GM12878 (cell line): ENCODE results near the gene PCSK5.

Source experiments
- BHLHE40 ChIP-seq, 2 experiments: fragments of 450-650 bp in 1 of 2; IDR thresholded peaks; 2 replicates each; pipeline ENCODE4 v1.6.1; 2011 to 2017; ENCODE audit warnings: low read depth in 2 of 2, borderline replicate concordance in 1 of 2, improper control_type of control experiment in 1 of 2, low read length in 1 of 2, mild to moderate bottlenecking in 1 of 2
- EZH2 ChIP-seq: IDR thresholded peaks from 2 replicates; pipeline ENCODE4 v1.6.1; 2012; ENCODE audit warnings: low read depth, mild to moderate bottlenecking, control low read depth, inconsistent platforms, low read length, borderline replicate concordance; ENCODE audit not compliant: control insufficient read depth
- RAD21 ChIP-seq: IDR thresholded peaks from 2 replicates; pipeline ENCODE4 v1.6.1; 2011; ENCODE audit warnings: mild to moderate bottlenecking, low read depth, low read length, moderate library complexity; ENCODE audit not compliant: insufficient read depth
- SIN3A ChIP-seq: IDR thresholded peaks from 2 replicates; pipeline ENCODE4 v1.6.1; 2012; ENCODE audit warnings: low read depth, low read length, improper control_type of control experiment
- ZBED1 ChIP-seq: IDR thresholded peaks from 2 replicates; pipeline ENCODE4 v1.6.1; 2016; ENCODE audit warnings: borderline replicate concordance
- TF ChIP-seq, protein P1 (sequence below): IDR thresholded peaks from 2 replicates; pipeline ENCODE4 v1.6.1; 2011; ENCODE audit warnings: low read depth, low read length, improper control_type of control experiment, borderline replicate concordance
- TF ChIP-seq, protein P2 (sequence below): fragments of 450-650 bp; IDR thresholded peaks from 2 replicates; pipeline ENCODE4 v1.6.1; 2017; ENCODE audit warnings: mild to moderate bottlenecking, moderate library complexity
- TF ChIP-seq, protein P3 (sequence below): IDR thresholded peaks from 2 replicates; pipeline ENCODE4 v1.6.1; 2012; ENCODE audit warnings: mild to moderate bottlenecking, low read depth, low read length
- TF ChIP-seq, protein P4 (sequence below): IDR thresholded peaks from 2 replicates; pipeline ENCODE4 v1.6.1; 2012; ENCODE audit warnings: low read depth, low read length, improper control_type of control experiment
- TF ChIP-seq, protein P5 (sequence below): fragments of 450-650 bp; IDR thresholded peaks from 2 replicates; pipeline ENCODE4 v1.6.1; 2016; ENCODE audit warnings: mild to moderate bottlenecking
- TF ChIP-seq, protein P6 (sequence below): fragments of 450-650 bp; IDR thresholded peaks from 2 replicates; pipeline ENCODE4 v1.6.1; 2016; ENCODE audit warnings: mild to moderate bottlenecking, moderate library complexity, borderline replicate concordance

DNA sequence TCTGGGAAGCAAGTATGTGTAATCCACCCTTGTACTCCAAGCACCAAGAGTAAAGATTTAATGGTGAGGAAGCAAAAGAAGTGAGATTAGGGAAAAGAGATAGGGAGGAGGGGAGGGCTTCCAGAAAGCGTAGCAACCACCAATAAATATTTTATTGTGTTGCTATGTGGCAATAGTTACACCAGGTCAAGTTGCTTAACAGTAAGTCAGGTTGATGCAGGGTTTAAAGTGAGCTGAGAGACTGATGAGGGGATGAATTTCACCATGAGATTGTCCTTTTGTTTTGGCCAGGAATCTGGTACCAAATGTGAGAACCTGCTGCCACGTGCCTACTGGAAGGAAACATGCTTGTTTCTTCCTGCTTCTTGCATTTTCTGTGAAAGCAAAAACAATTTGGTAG lies 62.7 kb downstream of the PCSK5 start:
- TF ChIP-seq, protein P1, sequence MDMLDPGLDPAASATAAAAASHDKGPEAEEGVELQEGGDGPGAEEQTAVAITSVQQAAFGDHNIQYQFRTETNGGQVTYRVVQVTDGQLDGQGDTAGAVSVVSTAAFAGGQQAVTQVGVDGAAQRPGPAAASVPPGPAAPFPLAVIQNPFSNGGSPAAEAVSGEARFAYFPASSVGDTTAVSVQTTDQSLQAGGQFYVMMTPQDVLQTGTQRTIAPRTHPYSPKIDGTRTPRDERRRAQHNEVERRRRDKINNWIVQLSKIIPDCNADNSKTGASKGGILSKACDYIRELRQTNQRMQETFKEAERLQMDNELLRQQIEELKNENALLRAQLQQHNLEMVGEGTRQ = no peak
- TF ChIP-seq ZBED1 (no peak), SIN3A (no peak), RAD21 (no peak), EZH2 (no peak), BHLHE40 (IDR thresholded peaks at IDR 0.05; ENCODE audit: borderline replicate concordance in 1 of 2, low read depth in 2 of 2, low read length in 1 of 2) (no peak)
- TF ChIP-seq, protein P2, sequence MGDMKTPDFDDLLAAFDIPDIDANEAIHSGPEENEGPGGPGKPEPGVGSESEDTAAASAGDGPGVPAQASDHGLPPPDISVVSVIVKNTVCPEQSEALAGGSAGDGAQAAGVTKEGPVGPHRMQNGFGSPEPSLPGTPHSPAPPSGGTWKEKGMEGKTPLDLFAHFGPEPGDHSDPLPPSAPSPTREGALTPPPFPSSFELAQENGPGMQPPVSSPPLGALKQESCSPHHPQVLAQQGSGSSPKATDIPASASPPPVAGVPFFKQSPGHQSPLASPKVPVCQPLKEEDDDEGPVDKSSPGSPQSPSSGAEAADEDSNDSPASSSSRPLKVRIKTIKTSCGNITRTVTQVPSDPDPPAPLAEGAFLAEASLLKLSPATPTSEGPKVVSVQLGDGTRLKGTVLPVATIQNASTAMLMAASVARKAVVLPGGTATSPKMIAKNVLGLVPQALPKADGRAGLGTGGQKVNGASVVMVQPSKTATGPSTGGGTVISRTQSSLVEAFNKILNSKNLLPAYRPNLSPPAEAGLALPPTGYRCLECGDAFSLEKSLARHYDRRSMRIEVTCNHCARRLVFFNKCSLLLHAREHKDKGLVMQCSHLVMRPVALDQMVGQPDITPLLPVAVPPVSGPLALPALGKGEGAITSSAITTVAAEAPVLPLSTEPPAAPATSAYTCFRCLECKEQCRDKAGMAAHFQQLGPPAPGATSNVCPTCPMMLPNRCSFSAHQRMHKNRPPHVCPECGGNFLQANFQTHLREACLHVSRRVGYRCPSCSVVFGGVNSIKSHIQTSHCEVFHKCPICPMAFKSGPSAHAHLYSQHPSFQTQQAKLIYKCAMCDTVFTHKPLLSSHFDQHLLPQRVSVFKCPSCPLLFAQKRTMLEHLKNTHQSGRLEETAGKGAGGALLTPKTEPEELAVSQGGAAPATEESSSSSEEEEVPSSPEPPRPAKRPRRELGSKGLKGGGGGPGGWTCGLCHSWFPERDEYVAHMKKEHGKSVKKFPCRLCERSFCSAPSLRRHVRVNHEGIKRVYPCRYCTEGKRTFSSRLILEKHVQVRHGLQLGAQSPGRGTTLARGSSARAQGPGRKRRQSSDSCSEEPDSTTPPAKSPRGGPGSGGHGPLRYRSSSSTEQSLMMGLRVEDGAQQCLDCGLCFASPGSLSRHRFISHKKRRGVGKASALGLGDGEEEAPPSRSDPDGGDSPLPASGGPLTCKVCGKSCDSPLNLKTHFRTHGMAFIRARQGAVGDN = no peak
- TF ChIP-seq, protein P3, sequence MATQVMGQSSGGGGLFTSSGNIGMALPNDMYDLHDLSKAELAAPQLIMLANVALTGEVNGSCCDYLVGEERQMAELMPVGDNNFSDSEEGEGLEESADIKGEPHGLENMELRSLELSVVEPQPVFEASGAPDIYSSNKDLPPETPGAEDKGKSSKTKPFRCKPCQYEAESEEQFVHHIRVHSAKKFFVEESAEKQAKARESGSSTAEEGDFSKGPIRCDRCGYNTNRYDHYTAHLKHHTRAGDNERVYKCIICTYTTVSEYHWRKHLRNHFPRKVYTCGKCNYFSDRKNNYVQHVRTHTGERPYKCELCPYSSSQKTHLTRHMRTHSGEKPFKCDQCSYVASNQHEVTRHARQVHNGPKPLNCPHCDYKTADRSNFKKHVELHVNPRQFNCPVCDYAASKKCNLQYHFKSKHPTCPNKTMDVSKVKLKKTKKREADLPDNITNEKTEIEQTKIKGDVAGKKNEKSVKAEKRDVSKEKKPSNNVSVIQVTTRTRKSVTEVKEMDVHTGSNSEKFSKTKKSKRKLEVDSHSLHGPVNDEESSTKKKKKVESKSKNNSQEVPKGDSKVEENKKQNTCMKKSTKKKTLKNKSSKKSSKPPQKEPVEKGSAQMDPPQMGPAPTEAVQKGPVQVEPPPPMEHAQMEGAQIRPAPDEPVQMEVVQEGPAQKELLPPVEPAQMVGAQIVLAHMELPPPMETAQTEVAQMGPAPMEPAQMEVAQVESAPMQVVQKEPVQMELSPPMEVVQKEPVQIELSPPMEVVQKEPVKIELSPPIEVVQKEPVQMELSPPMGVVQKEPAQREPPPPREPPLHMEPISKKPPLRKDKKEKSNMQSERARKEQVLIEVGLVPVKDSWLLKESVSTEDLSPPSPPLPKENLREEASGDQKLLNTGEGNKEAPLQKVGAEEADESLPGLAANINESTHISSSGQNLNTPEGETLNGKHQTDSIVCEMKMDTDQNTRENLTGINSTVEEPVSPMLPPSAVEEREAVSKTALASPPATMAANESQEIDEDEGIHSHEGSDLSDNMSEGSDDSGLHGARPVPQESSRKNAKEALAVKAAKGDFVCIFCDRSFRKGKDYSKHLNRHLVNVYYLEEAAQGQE = no peak
- TF ChIP-seq, protein P4, sequence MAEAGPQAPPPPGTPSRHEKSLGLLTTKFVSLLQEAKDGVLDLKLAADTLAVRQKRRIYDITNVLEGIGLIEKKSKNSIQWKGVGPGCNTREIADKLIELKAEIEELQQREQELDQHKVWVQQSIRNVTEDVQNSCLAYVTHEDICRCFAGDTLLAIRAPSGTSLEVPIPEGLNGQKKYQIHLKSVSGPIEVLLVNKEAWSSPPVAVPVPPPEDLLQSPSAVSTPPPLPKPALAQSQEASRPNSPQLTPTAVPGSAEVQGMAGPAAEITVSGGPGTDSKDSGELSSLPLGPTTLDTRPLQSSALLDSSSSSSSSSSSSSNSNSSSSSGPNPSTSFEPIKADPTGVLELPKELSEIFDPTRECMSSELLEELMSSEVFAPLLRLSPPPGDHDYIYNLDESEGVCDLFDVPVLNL = no peak
- TF ChIP-seq, protein P5, sequence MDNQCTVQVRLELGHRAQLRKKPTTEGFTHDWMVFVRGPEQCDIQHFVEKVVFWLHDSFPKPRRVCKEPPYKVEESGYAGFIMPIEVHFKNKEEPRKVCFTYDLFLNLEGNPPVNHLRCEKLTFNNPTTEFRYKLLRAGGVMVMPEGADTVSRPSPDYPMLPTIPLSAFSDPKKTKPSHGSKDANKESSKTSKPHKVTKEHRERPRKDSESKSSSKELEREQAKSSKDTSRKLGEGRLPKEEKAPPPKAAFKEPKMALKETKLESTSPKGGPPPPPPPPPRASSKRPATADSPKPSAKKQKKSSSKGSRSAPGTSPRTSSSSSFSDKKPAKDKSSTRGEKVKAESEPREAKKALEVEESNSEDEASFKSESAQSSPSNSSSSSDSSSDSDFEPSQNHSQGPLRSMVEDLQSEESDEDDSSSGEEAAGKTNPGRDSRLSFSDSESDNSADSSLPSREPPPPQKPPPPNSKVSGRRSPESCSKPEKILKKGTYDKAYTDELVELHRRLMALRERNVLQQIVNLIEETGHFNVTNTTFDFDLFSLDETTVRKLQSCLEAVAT = no peak
- TF ChIP-seq, protein P6, sequence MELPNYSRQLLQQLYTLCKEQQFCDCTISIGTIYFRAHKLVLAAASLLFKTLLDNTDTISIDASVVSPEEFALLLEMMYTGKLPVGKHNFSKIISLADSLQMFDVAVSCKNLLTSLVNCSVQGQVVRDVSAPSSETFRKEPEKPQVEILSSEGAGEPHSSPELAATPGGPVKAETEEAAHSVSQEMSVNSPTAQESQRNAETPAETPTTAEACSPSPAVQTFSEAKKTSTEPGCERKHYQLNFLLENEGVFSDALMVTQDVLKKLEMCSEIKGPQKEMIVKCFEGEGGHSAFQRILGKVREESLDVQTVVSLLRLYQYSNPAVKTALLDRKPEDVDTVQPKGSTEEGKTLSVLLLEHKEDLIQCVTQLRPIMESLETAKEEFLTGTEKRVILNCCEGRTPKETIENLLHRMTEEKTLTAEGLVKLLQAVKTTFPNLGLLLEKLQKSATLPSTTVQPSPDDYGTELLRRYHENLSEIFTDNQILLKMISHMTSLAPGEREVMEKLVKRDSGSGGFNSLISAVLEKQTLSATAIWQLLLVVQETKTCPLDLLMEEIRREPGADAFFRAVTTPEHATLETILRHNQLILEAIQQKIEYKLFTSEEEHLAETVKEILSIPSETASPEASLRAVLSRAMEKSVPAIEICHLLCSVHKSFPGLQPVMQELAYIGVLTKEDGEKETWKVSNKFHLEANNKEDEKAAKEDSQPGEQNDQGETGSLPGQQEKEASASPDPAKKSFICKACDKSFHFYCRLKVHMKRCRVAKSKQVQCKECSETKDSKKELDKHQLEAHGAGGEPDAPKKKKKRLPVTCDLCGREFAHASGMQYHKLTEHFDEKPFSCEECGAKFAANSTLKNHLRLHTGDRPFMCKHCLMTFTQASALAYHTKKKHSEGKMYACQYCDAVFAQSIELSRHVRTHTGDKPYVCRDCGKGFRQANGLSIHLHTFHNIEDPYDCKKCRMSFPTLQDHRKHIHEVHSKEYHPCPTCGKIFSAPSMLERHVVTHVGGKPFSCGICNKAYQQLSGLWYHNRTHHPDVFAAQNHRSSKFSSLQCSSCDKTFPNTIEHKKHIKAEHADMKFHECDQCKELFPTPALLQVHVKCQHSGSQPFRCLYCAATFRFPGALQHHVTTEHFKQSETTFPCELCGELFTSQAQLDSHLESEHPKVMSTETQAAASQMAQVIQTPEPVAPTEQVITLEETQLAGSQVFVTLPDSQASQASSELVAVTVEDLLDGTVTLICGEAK = no peak
